DOHH2 (cell line): ENCODE measurements around the gene EPG5.

Experiments
- EZH2phosphoT487 ChIP-seq: fragments of 200-600 bp; sonication (generic); IDR thresholded peaks from 2 replicates; pipeline ENCODE4 v1.6.1; 2017; ENCODE audit warnings: borderline replicate concordance, mild to moderate bottlenecking, antibody characterized with exemption, low read length, moderate library complexity, mixed read lengths
- TF ChIP-seq, protein P1 (sequence below): fragments of 200-600 bp; sonication (generic); IDR thresholded peaks from one replicate; pipeline ENCODE4 v1.5.1; 2014; ENCODE audit warnings: antibody characterized with exemption, mild to moderate bottlenecking, low read depth, low read length; ENCODE audit not compliant: poor library complexity, severe bottlenecking

DNA sequence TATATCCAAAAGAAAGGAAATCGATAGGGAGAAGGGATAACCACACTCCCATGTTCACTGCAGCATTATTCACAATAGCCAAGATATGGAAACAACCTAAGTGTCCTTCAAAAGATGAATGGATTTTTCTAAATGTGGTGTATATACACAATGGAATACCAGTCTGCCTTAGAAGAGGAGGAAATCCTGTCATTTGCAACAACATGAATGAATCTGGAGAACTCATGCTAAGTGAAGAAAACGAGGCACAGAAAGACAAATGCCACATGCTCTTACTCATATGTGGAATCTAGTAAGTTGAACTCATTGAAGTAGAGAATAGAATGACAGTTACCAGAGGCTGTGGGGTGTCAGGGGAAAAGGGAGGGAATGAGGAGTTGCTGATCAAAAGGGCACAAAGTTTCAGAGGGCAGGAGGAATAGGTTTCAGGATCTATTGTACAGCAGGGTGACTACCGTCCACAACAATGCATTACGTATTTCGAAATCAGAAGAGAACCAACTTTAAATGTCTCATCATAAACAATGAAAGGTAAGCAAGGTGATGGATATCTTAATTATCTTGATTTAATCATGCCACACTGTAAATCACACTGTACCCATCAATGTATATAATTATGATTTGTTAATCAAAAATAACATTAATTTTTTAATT, 95.6 kb downstream of the EPG5 start:
- TF ChIP-seq, protein P1, sequence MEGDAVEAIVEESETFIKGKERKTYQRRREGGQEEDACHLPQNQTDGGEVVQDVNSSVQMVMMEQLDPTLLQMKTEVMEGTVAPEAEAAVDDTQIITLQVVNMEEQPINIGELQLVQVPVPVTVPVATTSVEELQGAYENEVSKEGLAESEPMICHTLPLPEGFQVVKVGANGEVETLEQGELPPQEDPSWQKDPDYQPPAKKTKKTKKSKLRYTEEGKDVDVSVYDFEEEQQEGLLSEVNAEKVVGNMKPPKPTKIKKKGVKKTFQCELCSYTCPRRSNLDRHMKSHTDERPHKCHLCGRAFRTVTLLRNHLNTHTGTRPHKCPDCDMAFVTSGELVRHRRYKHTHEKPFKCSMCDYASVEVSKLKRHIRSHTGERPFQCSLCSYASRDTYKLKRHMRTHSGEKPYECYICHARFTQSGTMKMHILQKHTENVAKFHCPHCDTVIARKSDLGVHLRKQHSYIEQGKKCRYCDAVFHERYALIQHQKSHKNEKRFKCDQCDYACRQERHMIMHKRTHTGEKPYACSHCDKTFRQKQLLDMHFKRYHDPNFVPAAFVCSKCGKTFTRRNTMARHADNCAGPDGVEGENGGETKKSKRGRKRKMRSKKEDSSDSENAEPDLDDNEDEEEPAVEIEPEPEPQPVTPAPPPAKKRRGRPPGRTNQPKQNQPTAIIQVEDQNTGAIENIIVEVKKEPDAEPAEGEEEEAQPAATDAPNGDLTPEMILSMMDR: no peak
- no peak for TF ChIP-seq EZH2phosphoT487
